Measurements from ENCODE around the gene PRUNE2. TPM values are rescaled to one million over a fixed set of nuclear protein-coding genes. Genes with fewer than 3 reads are reported as not detected.

PRUNE2 gene
- total RNA-seq, 1 donor from 2014 or later = 6.7 TPM

DNA sequence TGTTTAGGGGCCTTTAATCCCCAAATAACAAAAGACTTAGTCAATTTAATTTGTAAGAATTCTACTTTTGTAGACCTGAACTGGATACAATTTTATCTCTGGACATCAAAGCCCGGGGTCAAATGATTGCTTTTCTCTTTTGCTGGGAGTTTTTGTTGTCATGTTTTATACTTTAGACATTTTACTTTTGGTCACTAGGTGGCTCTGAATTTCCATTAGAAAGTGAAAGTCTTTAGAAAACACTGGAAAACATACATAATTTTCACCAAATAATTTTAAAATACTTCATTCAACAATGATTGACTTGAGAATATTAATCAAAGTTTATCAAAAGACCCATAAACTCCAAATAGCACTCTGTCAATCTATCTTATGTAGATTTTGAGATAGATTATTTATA is 144.5 kb downstream of the PRUNE2 start:
- TF ChIP-seq, protein P1, sequence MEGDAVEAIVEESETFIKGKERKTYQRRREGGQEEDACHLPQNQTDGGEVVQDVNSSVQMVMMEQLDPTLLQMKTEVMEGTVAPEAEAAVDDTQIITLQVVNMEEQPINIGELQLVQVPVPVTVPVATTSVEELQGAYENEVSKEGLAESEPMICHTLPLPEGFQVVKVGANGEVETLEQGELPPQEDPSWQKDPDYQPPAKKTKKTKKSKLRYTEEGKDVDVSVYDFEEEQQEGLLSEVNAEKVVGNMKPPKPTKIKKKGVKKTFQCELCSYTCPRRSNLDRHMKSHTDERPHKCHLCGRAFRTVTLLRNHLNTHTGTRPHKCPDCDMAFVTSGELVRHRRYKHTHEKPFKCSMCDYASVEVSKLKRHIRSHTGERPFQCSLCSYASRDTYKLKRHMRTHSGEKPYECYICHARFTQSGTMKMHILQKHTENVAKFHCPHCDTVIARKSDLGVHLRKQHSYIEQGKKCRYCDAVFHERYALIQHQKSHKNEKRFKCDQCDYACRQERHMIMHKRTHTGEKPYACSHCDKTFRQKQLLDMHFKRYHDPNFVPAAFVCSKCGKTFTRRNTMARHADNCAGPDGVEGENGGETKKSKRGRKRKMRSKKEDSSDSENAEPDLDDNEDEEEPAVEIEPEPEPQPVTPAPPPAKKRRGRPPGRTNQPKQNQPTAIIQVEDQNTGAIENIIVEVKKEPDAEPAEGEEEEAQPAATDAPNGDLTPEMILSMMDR (IDR thresholded peaks at IDR 0.05; ENCODE audit: unreplicated experiment) = peak; percentile 51
- Mint-ChIP-seq H3K36me3 (ENCODE audit: low read depth, unreplicated experiment) (no peaks in the 10 kb centered on the region), H3K4me3 (ENCODE audit: unreplicated experiment) (no peak overlapping the region), H3K4me1 (ENCODE audit: unreplicated experiment) (no peaks in the 10 kb centered on the region), H3K27me3 (ENCODE audit: unreplicated experiment) (peaks cover 1% of the 10 kb centered on the region), H3K27ac (ENCODE audit: unreplicated experiment) (no peak overlapping the region), H3K9me3 (ENCODE audit: unreplicated experiment) (no peaks in the 10 kb centered on the region)
- no peak for DNase-seq (ENCODE audit: low spot score)

DNA sequence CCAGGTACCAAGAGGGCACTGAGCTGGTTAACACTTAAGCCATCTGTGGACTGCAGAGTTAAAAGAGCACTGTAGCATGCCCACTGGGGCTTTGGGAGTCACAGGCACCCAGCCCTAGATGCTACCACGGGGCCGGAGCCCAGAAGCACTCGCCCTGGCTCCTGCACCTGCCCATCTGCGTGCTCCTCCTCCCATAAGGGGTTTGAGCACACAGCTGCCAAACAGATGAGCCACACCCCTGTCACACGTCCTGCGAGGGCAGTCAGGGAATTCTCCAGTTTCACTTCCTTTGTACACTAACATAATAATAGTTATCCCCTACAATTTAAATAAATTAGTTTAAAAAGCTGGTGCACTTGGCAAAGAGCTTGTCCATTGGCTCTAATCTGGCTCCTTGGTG is 146.2 kb downstream of the PRUNE2 start:
- Mint-ChIP-seq H3K4me1 (ENCODE audit: unreplicated experiment) (no peaks in the 10 kb centered on the region), H3K4me3 (ENCODE audit: unreplicated experiment) (no peak overlapping the region), H3K36me3 (ENCODE audit: low read depth, unreplicated experiment) (no peaks in the 10 kb centered on the region), H3K27ac (ENCODE audit: unreplicated experiment) (no peak overlapping the region), H3K9me3 (ENCODE audit: unreplicated experiment) (no peaks in the 10 kb centered on the region), H3K27me3 (ENCODE audit: unreplicated experiment) (peaks cover 1% of the 10 kb centered on the region)
- TF ChIP-seq, protein P1 (IDR thresholded peaks at IDR 0.05; ENCODE audit: unreplicated experiment) = no peak
- no peak for DNase-seq (ENCODE audit: low spot score)

DNA sequence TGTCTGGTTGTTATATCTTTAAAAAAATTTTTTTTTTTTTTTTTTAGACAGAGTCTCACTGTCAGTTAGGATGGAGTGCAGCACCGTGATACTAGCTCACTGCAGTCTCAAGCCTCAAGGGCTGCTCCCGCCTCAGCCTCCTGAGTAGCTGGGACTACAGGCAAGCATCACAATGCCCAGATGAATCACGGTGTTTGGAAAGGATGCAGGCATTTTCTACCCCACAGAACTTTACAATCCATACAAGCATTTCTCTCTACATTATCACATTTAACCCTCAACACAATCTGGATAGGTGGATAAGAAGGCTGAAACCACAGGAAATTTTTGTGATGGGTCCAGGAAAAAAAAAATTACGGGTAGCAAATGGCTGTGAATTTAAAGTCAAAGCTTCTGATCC is 147.4 kb downstream of the PRUNE2 start:
- no peak for DNase-seq (ENCODE audit: low spot score)
- TF ChIP-seq, protein P1 (IDR thresholded peaks at IDR 0.05; ENCODE audit: unreplicated experiment) = no peak

DNA sequence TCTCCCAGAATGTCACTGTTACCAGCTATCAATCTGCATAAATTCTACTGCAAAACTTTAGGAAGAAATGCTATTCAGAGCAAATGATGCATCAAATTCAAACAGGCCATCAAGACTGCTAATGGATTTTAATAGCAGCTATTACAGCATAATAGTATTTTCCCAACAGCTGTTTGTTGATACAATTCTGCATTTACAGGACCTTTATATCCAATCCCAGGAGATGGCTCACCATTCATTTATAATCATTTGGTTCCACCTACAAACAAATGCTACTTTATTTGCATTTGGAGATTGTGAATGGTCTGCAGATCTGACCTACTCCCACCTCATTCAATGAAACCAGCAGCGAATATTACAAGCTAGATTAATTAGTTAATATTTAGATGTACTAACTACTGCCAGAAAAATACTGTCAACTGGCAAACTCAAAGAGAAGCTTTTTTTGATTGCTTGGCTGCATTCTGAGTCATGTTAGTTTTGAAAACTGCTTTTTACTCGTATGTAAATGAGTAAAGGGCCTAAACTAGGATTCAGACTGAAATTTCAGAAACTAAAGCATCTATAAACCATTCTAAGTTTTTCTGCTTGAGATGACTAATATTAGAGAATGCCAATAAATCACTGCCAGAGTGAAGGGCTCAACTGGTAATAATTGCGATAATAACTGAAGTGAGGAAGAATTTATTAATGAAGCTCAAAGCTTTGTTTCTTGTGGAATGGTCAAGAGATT is 148.8 kb downstream of the PRUNE2 start:
- TF ChIP-seq, protein P1 (IDR thresholded peaks at IDR 0.05; ENCODE audit: unreplicated experiment) = no peak
- no peaks in the 10 kb centered on the region for H3K4me1 Mint-ChIP-seq (ENCODE audit: unreplicated experiment)
- no peaks in the 10 kb centered on the region for H3K9me3 Mint-ChIP-seq (ENCODE audit: unreplicated experiment)
- peaks cover 1% of the 10 kb centered on the region for H3K27me3 Mint-ChIP-seq (ENCODE audit: unreplicated experiment)
- H3K36me3 Mint-ChIP-seq (ENCODE audit: low read depth, unreplicated experiment) = no peaks in the 10 kb centered on the region
- DNase-seq (ENCODE audit: low spot score) = no peak
- no peak overlapping the region for H3K27ac Mint-ChIP-seq (ENCODE audit: unreplicated experiment)
- H3K4me3 Mint-ChIP-seq (ENCODE audit: unreplicated experiment) = no peak overlapping the region

More for the DNA sequence above, 147.4 kb downstream of the PRUNE2 start:
- no peaks in the 10 kb centered on the region for H3K9me3 Mint-ChIP-seq (ENCODE audit: unreplicated experiment)
- no peaks in the 10 kb centered on the region for H3K36me3 Mint-ChIP-seq (ENCODE audit: low read depth, unreplicated experiment)
- H3K27me3 Mint-ChIP-seq (ENCODE audit: unreplicated experiment) = peaks cover 1% of the 10 kb centered on the region
- H3K4me1 Mint-ChIP-seq (ENCODE audit: unreplicated experiment) = no peaks in the 10 kb centered on the region
- no peak overlapping the region for H3K27ac Mint-ChIP-seq (ENCODE audit: unreplicated experiment)
- H3K4me3 Mint-ChIP-seq (ENCODE audit: unreplicated experiment) = no peak overlapping the region

DNA sequence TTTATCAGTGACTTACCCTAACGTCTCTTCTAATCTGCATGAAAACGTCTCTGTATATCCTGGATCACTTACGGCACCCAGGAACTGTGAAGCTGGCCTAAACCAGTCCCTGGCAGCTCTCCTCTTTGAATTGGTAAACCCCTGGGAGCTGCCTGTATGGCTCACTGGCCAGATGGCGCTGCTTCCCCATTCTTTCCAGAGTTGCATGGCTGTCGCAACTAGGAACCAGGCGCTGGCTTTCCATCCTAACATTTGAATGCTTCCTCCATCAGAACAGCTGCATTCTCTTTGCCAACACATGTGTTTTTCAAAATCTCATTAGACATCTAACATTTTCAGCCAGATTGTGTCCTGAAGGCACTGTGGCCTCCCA is 149.7 kb downstream of the PRUNE2 start:
- H3K4me1 Mint-ChIP-seq (ENCODE audit: unreplicated experiment) = no peaks in the 10 kb centered on the region
- TF ChIP-seq, protein P1 (IDR thresholded peaks at IDR 0.05; ENCODE audit: unreplicated experiment) = no peak
- H3K27ac Mint-ChIP-seq (ENCODE audit: unreplicated experiment) = no peak overlapping the region
- H3K9me3 Mint-ChIP-seq (ENCODE audit: unreplicated experiment) = no peaks in the 10 kb centered on the region
- DNase-seq (ENCODE audit: low spot score) = peak; percentile 16
- no peaks in the 10 kb centered on the region for H3K36me3 Mint-ChIP-seq (ENCODE audit: low read depth, unreplicated experiment)
- no peak overlapping the region for H3K4me3 Mint-ChIP-seq (ENCODE audit: unreplicated experiment)
- peaks cover 1% of the 10 kb centered on the region for H3K27me3 Mint-ChIP-seq (ENCODE audit: unreplicated experiment)
